ENCODE results near the gene NOD1.
"Not testable (repeated sequence)": the region's sequence is repeated elsewhere in the genome, so short reads cannot be mapped to it uniquely, and the experiment has no call there.

NOD1 gene, protein sequence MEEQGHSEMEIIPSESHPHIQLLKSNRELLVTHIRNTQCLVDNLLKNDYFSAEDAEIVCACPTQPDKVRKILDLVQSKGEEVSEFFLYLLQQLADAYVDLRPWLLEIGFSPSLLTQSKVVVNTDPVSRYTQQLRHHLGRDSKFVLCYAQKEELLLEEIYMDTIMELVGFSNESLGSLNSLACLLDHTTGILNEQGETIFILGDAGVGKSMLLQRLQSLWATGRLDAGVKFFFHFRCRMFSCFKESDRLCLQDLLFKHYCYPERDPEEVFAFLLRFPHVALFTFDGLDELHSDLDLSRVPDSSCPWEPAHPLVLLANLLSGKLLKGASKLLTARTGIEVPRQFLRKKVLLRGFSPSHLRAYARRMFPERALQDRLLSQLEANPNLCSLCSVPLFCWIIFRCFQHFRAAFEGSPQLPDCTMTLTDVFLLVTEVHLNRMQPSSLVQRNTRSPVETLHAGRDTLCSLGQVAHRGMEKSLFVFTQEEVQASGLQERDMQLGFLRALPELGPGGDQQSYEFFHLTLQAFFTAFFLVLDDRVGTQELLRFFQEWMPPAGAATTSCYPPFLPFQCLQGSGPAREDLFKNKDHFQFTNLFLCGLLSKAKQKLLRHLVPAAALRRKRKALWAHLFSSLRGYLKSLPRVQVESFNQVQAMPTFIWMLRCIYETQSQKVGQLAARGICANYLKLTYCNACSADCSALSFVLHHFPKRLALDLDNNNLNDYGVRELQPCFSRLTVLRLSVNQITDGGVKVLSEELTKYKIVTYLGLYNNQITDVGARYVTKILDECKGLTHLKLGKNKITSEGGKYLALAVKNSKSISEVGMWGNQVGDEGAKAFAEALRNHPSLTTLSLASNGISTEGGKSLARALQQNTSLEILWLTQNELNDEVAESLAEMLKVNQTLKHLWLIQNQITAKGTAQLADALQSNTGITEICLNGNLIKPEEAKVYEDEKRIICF

DNA sequence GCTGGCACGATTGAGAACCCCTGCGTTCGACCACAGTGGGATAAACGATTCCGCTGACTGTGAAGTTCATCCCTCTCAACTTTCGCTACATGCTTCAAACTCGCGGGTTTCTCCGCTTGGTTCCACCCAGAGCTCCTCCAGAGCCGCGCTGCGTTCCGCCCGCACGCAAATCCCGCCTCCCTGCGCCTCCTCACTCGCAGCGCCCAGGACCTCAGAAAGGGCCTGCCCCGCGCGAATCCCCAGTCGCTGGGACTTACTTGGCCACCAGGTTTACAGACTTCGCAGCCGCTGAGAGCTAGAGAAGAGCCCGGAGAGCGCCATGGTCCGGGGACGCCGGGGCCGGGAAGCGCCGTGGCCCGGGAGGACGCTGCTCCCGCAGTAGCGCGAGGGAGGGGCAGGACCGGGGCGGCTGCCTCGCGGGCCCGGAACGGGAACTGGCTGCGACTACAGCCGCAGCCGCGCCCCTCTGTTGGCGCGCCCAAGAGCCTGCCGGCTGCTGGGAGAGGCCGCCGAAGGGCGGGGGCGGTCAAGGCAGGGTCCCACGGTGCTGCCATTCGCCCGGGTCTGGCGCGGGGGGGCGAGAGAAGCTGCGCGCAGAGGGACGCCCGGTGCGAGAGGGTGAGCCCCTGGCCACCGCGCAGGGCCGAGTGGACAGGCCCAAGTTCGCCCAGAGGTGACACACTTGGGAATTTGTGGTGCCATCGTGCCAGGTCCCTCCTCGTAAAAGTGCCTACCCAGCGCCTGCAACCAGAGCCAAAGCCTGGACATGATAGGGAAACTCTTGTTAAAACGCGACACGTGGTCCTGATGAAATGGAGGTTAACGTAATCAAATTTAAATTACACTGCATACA, at the start of gene NOD1:
Gene NOD1 (minus strand): TSS at position 436 of the 853 bp plus-strand sequence. CDS start 21,863 bp downstream, outside the sequence.
- in situ Hi-C loops (cut with MboI; ENCODE audit: low sequenced_read_pairs), result no loop called here

DNA sequence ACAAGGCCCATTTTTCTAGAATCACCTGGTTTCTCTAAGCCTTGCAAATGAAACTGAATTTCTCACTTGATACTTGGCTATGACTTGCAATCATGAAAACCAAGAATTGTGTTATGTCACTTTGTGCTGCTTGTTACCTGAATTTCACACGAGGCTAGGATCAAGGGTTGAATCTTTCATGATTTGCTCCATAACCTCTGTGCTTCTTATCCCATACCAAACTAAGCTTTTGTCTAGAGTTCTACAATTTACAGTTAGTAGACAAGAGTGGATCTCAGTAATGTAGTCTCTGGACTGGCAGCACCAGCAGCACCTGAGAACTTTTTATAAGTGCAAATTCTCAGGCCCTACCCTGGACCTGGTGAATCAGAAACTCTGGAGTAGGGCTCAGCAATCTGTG, 48.7 kb upstream of the NOD1 start:
- in situ Hi-C loops (cut with MboI; ENCODE audit: low sequenced_read_pairs), result not testable (repeated sequence)

DNA sequence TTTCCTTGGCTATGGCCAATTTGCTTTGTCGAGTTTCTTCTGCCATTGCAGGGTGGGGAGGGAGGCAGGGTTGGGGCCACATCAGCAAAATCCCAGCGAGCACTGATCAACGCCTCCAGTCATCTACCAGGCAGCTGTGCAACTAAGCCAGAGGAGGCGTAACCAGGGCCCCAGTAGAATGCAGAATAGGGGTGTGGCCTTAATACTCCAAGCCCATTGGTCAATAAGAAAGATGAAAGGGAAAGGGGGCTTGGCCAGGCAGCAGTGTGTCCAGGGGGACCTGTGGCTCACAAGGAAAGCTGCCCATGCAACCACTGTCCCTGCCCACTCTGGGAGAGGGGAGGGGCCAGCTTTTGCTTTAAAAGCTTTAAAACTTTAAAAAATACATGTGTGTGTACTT, 47.6 kb upstream of the NOD1 start:
- in situ Hi-C loops (cut with MboI; ENCODE audit: low sequenced_read_pairs), result no loop called here

DNA sequence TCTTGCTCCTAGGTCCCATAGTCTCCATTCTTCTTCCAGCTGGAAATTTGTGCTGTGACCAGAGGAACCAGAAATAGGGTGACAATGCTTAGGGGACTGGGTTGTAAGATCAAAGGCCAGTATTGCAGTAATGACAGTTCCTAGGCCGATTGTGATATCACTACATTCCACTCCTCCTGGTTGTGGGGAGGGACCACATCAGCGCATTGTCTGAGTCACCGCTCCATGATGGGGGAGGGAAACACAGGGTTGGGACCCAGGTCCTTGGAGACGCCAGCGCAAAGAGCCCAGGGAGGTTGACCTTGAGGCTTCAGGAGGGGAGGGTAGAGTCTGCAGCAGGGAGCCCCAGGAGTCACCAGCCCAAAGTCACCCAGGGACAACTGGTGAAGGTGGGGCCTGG, 46.8 kb upstream of the NOD1 start:
- in situ Hi-C loops (cut with MboI; ENCODE audit: low sequenced_read_pairs), result no loop called here

DNA sequence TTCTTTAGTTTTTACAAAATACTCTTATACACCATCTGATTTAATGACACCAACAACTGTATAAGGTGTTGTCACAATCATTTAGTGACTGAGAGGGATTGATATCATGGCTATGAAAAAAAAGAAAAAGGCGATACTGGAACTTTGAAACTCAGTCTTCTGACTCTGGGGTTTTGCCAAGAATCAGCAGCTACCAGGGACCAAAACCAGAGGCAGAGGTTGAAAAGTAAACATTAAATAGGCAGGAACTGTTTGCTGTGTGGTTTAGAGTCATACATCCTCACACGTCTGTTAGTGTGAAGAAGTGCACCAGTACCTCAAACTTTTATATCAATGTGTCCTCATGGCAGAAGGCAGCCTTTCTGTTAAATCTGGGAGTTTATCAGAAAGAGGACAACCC, 46.0 kb upstream of the NOD1 start:
- in situ Hi-C loops (cut with MboI; ENCODE audit: low sequenced_read_pairs), result no loop called here

DNA sequence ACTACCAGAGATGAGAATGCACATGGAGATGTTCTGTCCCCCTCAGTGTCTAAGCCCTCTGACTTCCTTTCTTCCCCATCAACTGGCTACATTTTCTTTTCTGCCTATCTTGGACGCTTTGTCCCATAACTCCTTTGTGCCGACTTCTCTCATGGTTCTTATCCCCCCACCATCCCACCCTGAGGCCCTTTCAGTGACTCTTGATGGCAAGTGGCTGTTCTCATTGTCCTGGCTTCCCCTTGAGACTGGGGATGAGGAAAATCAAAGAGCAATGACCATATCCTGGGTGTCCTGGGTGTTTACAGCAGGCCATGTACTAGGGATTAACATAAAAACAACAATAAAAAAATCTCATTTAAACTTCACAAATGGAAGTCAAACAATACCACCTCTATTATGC, 44.9 kb upstream of the NOD1 start:
- in situ Hi-C loops (cut with MboI; ENCODE audit: low sequenced_read_pairs), result no loop called here

DNA sequence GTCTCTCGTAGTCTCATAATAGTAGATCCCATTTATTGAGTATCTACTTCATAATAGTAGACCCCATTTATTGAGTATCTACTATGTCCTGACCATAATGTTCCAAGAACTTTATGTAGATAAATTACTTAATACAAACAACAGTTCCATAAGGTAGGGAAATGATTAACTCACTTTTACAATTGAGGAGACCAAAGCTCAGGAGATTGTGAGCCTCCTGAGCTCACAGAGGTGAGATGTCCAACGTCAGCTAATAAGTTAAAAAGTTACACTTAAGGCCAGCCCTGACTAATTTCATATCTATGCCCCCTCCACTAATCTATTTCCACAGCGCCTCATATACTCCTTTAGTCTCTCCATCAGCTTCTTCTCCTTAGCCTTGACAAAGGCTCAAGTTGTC, 43.6 kb upstream of the NOD1 start:
- in situ Hi-C loops (cut with MboI; ENCODE audit: low sequenced_read_pairs), result no loop called here

DNA sequence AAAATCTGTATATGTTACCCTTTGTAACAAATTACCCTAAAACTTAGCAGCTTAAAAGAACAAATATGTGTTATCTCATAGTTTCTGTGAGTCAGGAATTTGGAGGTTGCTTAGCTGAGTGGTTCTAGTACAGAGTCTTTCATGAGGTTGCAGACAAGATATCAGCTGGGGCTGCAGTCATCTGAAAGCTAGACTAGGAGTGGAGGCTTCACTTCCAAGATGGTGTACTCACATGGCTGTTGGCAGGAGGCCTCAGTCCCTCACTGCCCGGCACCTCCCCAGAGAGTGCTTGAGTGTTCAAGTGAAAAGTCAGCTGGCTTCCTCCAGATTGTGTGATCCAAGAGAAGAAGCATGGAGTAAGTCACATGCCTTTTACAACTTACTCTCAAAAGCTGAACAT, 42.9 kb upstream of the NOD1 start:
- in situ Hi-C loops (cut with MboI; ENCODE audit: low sequenced_read_pairs), result no loop called here

DNA sequence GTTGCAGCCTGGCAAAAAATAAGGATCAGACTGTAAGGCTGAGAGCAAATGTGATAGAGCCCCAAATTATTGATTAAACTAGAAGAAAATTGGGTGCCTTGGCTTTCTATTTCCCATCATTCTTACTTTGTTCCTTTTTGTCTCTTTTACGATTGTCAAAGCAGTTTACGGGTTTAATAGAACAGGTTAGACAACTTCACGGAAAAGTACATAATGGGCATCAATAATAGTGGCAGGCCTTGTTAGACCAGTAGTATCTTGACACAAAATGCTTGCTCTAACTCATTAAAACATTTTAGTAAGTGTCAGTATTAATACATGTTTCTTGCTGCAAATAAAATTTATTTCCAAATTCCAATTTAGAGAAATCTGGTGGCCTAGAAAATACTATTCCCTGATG, 40.5 kb upstream of the NOD1 start:
- in situ Hi-C loops (cut with MboI; ENCODE audit: low sequenced_read_pairs), result no loop called here

DNA sequence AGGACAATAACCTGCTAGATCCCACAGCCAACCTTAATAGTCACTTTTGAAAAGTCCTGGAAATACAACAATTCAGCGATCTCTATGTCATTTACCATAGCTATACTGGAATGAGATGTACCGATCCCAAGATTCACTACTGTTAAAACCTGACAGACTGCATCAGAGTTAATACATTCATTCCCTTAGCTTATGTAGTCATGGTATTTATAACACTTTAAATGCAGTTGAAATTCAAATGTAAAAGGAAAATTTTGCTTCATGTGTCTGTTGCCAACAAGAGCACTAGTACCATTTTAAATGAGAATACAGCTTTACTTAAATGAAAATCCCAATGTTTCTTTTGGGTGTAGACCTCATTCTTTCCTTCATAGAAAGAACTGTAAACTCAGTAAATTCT, 37.2 kb upstream of the NOD1 start:
- in situ Hi-C loops (cut with MboI; ENCODE audit: low sequenced_read_pairs), result no loop called here

DNA sequence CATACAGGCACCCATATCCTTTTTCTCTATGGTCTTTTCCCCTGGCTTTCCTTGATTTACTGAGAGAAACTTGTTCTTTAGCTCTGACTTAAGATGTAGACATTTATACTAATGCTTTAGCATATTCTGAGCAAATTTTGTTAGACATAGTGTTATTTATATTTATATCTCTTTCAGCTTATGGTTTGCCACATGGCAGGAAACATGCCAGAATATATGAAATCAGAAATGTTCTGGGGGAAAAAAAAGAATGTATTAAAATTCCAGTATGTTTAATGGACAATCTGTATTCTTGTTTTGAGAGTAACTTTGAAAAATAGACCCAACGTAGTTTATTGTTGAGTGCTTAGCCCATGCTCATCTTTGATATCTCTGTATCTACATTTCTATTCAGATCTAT, 36.2 kb upstream of the NOD1 start:
- in situ Hi-C loops (cut with MboI; ENCODE audit: low sequenced_read_pairs), result no loop called here

DNA sequence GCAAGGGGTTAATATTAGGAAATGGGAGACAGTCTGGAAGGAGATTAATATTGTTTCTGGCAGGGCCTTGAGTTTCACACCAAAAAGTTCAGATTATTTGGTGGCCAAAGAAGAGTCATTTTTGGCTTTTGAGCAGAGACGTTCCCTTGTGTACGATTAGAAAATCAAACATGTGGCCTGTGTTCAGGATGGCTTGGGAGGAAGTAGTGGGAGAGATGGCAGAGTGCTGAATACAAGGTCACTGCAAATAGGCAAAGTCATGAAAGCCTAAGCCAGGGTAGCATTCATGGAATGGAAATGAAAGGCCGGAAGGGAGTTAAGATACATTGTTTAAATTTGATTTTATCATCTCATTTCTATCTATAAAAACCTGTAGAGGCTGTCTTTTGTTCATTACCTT, 35.6 kb upstream of the NOD1 start:
- in situ Hi-C loops (cut with MboI; ENCODE audit: low sequenced_read_pairs), result no loop called here

DNA sequence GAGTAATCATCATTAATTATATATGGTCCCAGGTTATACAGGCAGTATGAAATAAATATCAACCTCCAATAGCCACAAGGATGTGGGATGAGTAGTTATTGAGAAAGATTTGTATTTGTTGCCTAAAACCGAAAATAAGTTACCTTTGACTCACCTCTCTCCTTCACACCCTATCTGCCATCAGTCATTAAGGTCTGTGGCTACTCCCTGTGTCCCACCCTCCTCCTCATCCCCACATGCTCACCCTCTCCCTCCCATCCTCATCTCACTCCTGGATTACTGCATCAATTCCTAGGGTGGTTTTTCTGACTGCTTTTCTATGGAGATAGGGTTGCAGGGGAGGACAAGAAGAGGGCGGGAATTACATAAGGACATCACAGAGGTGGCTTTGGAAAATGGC, 35.2 kb upstream of the NOD1 start:
- in situ Hi-C loops (cut with MboI; ENCODE audit: low sequenced_read_pairs), result no loop called here

DNA sequence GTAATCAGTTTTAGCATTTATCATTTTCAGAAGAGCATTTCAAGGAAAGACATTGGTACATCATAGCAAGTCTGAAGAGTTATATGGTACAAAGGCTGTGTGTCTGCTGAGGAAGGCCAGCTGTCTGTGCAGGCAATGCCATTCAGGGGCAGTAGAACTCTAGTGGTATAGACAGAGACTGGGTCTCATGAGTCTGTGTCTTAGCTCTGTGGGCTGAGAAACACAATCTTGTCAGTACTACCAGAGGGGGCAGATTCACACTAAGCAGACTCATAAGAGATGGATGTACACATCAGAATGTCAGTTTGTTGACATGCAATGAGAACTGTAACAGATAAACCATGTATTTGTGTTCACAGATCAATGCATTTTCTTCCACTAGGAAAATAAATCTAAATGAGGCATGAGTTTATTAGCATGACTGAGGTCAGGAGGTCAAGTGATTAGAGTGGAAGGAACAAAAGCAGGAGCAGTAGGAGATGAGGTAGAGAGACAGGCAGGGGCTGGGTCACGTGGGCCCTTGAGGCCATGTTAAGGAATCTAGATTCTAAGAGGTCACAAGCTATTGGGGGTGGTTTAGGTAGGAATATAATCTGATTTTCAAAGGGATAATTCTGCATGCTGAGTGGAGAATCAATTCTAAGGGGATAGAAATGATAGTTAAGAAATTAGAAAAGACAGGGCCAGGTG, 33.5 kb upstream of the NOD1 start:
- in situ Hi-C loops (cut with MboI; ENCODE audit: low sequenced_read_pairs), result no loop called here

DNA sequence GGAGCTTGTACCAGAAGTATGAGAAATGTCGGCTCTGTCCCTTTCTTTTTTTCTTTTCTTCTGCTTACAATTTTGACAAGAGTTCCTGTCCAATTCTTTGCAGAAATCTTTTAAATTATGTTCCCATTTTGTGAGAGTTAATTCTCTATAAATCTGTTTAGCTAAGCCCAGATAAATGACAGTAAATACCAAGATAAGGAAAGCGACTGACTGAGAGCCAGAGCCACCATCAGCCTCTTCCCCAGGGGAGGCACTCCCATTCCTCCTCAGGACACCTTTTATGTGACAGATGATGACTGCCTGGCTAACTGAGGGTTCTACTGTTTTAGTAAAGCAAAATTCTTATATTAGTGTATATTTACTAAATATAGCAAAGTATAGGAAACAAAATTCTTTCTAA, 32.9 kb upstream of the NOD1 start:
- in situ Hi-C loops (cut with MboI; ENCODE audit: low sequenced_read_pairs), result no loop called here

DNA sequence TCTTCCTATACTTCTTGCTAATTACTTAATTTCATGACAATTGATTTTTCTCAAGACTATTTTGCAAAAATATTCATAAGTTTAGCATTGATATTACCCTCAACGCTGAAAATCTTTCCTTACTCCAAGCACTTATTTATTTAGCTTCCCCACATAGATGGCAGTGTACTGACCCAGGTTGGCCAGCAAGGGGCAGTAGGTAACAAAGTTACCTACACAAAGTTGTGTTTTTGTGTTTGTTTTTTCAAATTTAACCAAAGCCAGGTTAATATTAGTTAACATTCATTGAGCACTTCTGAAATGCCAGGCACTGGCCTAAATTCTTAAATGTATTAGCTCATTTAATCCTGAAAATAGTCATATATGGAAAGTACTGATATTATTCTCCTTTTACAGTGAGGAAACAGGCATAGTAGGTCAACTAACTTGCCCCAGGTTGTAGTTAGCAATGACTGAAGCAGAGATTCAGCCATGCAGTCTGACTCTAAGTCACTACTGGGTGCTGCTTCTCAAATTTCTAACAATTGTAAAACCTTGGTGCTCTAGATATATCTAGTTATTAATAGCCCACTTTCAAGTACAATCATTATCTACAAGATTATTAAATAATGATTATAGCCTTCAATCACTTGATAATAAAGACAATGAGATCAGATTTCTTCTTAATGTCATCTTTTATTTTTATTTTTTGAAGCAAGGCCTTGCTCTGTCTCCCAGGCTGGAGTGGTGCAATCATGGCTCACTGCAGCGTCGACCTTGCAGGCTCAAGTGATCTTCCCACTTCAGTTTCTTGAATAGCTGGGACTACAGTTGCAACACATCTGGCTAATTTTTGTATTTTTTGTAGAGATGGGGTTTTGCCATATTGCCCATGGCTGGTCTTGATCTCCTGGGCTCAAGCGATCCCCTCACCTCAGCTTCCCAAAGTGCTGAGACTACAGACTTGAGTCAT, 31.8 kb upstream of the NOD1 start:
- in situ Hi-C loops (cut with MboI; ENCODE audit: low sequenced_read_pairs), result no loop called here

DNA sequence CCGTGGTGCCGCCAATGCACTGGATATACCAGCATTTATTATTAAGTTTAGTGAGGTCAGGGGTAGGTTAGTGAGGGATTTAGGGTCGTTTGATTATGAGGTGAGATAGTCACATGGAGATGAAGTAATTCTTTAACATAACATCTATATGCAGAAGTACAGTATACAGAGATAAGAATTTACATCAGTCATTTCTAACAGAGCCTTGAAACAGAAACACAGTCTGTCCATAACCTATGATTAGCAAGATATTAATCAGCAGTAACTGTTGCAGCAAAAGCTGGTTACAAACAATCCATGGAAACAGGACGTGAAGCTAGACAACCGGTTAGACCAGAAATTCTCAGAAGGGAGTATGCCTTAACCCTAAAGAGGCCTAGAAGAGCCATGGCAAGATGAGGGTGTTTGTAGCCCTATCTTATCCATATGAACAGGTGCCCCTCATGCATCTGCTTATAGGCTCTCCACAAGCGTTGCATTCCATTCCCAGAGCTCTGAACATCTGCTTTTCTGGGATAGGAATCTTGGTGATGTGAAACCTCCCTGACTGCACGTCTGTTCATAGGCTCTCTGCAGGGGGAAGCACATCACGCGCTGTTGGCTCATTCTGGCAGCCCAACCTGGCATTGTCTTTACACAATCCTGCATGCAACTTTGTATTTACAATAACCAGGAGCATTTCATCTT, 30.7 kb upstream of the NOD1 start:
- in situ Hi-C loops (cut with MboI; ENCODE audit: low sequenced_read_pairs), result not testable (repeated sequence)

DNA sequence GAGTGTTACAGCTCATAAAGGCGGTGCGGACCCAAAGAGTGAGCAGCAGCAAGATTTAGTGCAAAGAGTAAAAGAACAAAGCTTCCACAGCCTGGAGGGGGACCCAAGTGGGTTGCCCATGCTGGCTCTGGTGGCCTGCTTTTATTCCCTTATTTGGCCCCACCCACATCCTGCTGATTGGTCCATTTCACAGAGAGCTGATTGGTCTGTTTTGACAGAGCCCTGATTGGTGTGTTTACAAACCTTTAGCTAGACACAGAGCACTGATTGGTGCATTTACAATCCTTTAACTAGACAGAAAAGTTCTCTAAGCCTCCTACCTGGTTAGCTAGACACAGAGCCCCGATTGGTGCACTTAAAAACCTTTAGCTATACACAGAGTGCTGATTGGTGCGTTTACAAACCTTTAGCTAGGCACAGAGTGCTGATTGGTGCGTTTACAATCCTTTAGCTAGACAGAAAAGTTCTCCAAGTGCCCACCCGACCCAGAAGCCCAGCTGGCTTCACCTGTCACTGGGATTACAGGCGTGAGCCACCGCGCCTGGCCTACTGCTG, 28.8 kb upstream of the NOD1 start:
- in situ Hi-C loops (cut with MboI; ENCODE audit: low sequenced_read_pairs), result not testable (repeated sequence)

Measured in HL-60/S4 treated with phorbol 12-myristate 13-acetate at 8.2 ng/mL for 4 days and 3 days (cell line).